Caco-2 (cell line): ENCODE data around the gene NDUFB5. TPM values are rescaled to one million over a fixed set of nuclear protein-coding genes. Genes with fewer than 3 reads are reported as not detected.

ENCODE experiments used
- BruUV-seq: library from RNA; stranded (reverse); fragments of 400-500 nt; replicated peaks from 2 replicates; lab custom pipeline; 2021; lab: Mats Ljungman, UMichigan
- CTCF ChIA-PET: fragments of 300-600 bp; sonication (Branson Sonifier 250); formaldehyde crosslinking; loops from one replicate; lab custom pipeline; 2022; ENCODE audit warnings: antibody characterized with exemption; lab: Charles Lee
- POLR2A ChIA-PET: fragments of 300-600 bp; sonication (Branson Sonifier 250); formaldehyde crosslinking; loops from one replicate; lab custom pipeline; 2022; ENCODE audit warnings: antibody characterized with exemption; lab: Charles Lee
- DNase-seq, 2 experiments: peaks; one replicate each; pipeline versions ENCODE4 v3.0.0 to v3.0.0-alpha.2; 2020 to 2022
- H3K27me3 ChIP-seq: replicated peaks from 2 replicates; pipeline ENCODE4 v1.6.0; 2011; ENCODE audit warnings: low read length; ENCODE audit not compliant: control insufficient read depth, insufficient read depth
- H3K36me3 ChIP-seq: 2 replicates; pipeline ENCODE4 v1.5.1; 2011; ENCODE audit warnings: low read length; ENCODE audit not compliant: control insufficient read depth, insufficient read depth
- H3K4me1 ChIP-seq: fragments of 250-450 bp; sonication (Bioruptor Pico); 2 replicates; pipeline ENCODE4 v1.5.1; 2020; ENCODE audit warnings: mild to moderate bottlenecking
- H3K4me3 ChIP-seq: 2 replicates; pipeline ENCODE4 v1.5.1; 2011; ENCODE audit warnings: low read depth, mild to moderate bottlenecking, control low read depth, low read length
- H3K9me3 ChIP-seq: fragments of 250-450 bp; sonication (Bioruptor Pico); 2 replicates; pipeline ENCODE4 v1.5.1; 2020; ENCODE audit warnings: mild to moderate bottlenecking, moderate library complexity
- H3K27ac Mint-ChIP-seq: one replicate; pipeline ENCODE4 v1.8.0; 2022; ENCODE audit warnings: mixed read lengths; ENCODE audit not compliant: unreplicated experiment
- H3K27me3 Mint-ChIP-seq: one replicate; pipeline ENCODE4 v1.8.0; 2022; ENCODE audit warnings: mixed read lengths; ENCODE audit not compliant: insufficient read depth, unreplicated experiment
- H3K36me3 Mint-ChIP-seq: one replicate; pipeline ENCODE4 v1.8.0; 2022; ENCODE audit warnings: mild to moderate bottlenecking, mixed read lengths; ENCODE audit not compliant: insufficient read depth, unreplicated experiment
- H3K4me1 Mint-ChIP-seq: one replicate; pipeline ENCODE4 v1.8.0; 2022; ENCODE audit warnings: low read depth, mixed read lengths; ENCODE audit not compliant: unreplicated experiment
- H3K4me3 Mint-ChIP-seq: one replicate; pipeline ENCODE4 v1.8.0; 2022; ENCODE audit warnings: mild to moderate bottlenecking, moderate library complexity, mixed read lengths; ENCODE audit not compliant: unreplicated experiment
- H3K9me3 Mint-ChIP-seq: one replicate; pipeline ENCODE4 v1.8.0; 2022; ENCODE audit warnings: mixed read lengths; ENCODE audit not compliant: unreplicated experiment
- CTCF ChIP-seq, 2 experiments: fragments of 200-600 bp in 1 of 2; IDR thresholded peaks; 1 replicate in 1 of 2; 2 replicates in 1 of 2; pipeline versions ENCODE4 v1.5.1 to v1.8.0; 2011 to 2022; ENCODE audit warnings: antibody characterized with exemption in 1 of 2, control low read depth in 1 of 2, inconsistent platforms in 1 of 2, low read depth in 1 of 2, low read length in 1 of 2, mild to moderate bottlenecking in 1 of 2, moderate library complexity in 1 of 2; ENCODE audit not compliant: insufficient read depth in 1 of 2, severe bottlenecking in 1 of 2, unreplicated experiment in 1 of 2
- intact Hi-C: fragments of 100-400 bp; cut with micrococcal nuclease; formaldehyde crosslinking; loops from one replicate; pipeline ENCODE4 v1.10.0; 2022; ENCODE audit not compliant: unreplicated experiment
- total RNA-seq: library from RNA; stranded (reverse); gene quantifications from 2 replicates; pipeline ENCODE4 v1.2.3, GENCODE V29; 2022

The NDUFB5 gene
- total RNA-seq, 1 experiment from 2014 or later: 81.2 TPM

- intact Hi-C loops: no loop called here
- Histone ChIP-seq H3K4me3 (no peak overlapping the region), H3K4me1 (no peaks in the 10 kb centered on the region; the same call in 1 of the 2 replicates), H3K27me3 (no peaks in the 10 kb centered on the region), H3K9me3 (no peaks in the 10 kb centered on the region), H3K36me3 (no peaks in the 10 kb centered on the region)
- H3K4me3 Mint-ChIP-seq: no peak overlapping the region
- no peak overlapping the region for H3K27ac Mint-ChIP-seq
- H3K36me3 Mint-ChIP-seq: peaks cover 4% of the 10 kb centered on the region
- ChIA-PET POLR2A (no interaction called here), CTCF (no interaction called here)
- H3K9me3 Mint-ChIP-seq: no peaks in the 10 kb centered on the region
- BruUV-seq: no TSS peak
- no peak for TF ChIP-seq CTCF (IDR thresholded peaks at IDR 0.05; ENCODE audit: insufficient read depth in 1 of 2, low read depth in 1 of 2, low read length in 1 of 2, severe bottlenecking in 1 of 2, unreplicated experiment in 1 of 2)
- peaks cover 15% of the 10 kb centered on the region for H3K4me1 Mint-ChIP-seq
- DNase-seq: no peak
- H3K27me3 Mint-ChIP-seq: no peaks in the 10 kb centered on the region
These were observed 61.4 kb downstream of the NDUFB5 start for GRCh38 chr3:179666030-179666429.

GRCh38 chr3:179666436-179667035 is 61.9 kb downstream of the NDUFB5 start:
- no peak for DNase-seq
- Mint-ChIP-seq H3K9me3 (no peaks in the 10 kb centered on the region), H3K4me3 (no peak overlapping the region), H3K36me3 (peaks cover 4% of the 10 kb centered on the region), H3K27me3 (no peaks in the 10 kb centered on the region), H3K27ac (no peak overlapping the region), H3K4me1 (peaks cover 15% of the 10 kb centered on the region)
- Histone ChIP-seq H3K36me3 (no peaks in the 10 kb centered on the region), H3K27me3 (no peaks in the 10 kb centered on the region), H3K4me1 (no peaks in the 10 kb centered on the region; the same call in 1 of the 2 replicates), H3K4me3 (no peak overlapping the region), H3K9me3 (no peaks in the 10 kb centered on the region)
- intact Hi-C loops: no loop called here
- BruUV-seq: no TSS peak
- no peak for TF ChIP-seq CTCF (IDR thresholded peaks at IDR 0.05; ENCODE audit: insufficient read depth in 1 of 2, low read depth in 1 of 2, low read length in 1 of 2, severe bottlenecking in 1 of 2, unreplicated experiment in 1 of 2)
- ChIA-PET POLR2A (no interaction called here), CTCF (no interaction called here)

GRCh38 chr3:179668429-179668828 is 63.8 kb downstream of the NDUFB5 start:
- CTCF ChIA-PET: no interaction called here
- Mint-ChIP-seq H3K36me3 (peaks cover under 1% of the 10 kb centered on the region), H3K4me1 (peaks cover 20% of the 10 kb centered on the region), H3K27ac (no peak overlapping the region), H3K4me3 (no peak overlapping the region), H3K9me3 (no peaks in the 10 kb centered on the region), H3K27me3 (no peaks in the 10 kb centered on the region)
- Histone ChIP-seq H3K9me3 (no peaks in the 10 kb centered on the region), H3K27me3 (no peaks in the 10 kb centered on the region), H3K4me1 (peaks cover 9% of the 10 kb centered on the region; the same call in 1 of the 2 replicates), H3K4me3 (no peak overlapping the region), H3K36me3 (no peaks in the 10 kb centered on the region)
- DNase-seq: no peak
- POLR2A ChIA-PET: no interaction called here
- intact Hi-C loops: no loop called here
- BruUV-seq: no TSS peak
- TF ChIP-seq CTCF (IDR thresholded peaks at IDR 0.05; ENCODE audit: insufficient read depth in 1 of 2, low read depth in 1 of 2, low read length in 1 of 2, severe bottlenecking in 1 of 2, unreplicated experiment in 1 of 2): no peak
